ENCODE results near the gene RFX7. TPM values are rescaled to one million over a fixed set of nuclear protein-coding genes. Genes with fewer than 3 reads are reported as not detected.

RFX7 gene
- total RNA-seq = 4.0 and 4.6 TPM in 2 replicates

GRCh38 chr15:56243163-56244037, at the start of gene RFX7:
Gene RFX7, minus strand, starts transcription at chr15:56243879. Its CDS starts 594 bp downstream, at chr15:56243285.

Other genes with a start within 250 kb of the RFX7 start
- gene TEX9, start 121.5 kb upstream of the RFX7 start, total RNA-seq = 3.1 and 4.1 TPM in 2 replicates
- 1.5 and 3.9 TPM in 2 replicates for gene MNS1, start 221.3 kb upstream of the RFX7 start, total RNA-seq

All from uterine smooth muscle cell (primary cell).